ENCODE data around the gene ARRB1. TPM values are rescaled to one million over a fixed set of nuclear protein-coding genes. Genes with fewer than 3 reads are reported as not detected.
A peak's percentile ranks its signal among the peaks of the same experiment; 100 is the strongest.

The ARRB1 gene
- total RNA-seq, 1 experiment from 2014 or later = 116 TPM

GRCh38 chr11:75280770-75281468 is 70.5 kb downstream of the ARRB1 start:
- Histone ChIP-seq H3K36me3 (ENCODE audit: control insufficient read depth, insufficient read depth, low read length) (peaks cover 6% of the 10 kb centered on the region), H3K4me1 (peaks cover 34% of the 10 kb centered on the region), H3K9me3 (no peaks in the 10 kb centered on the region), H3K27me3 (replicated peaks; ENCODE audit: control insufficient read depth, insufficient read depth, low read length) (no peaks in the 10 kb centered on the region), H3K4me3 (ENCODE audit: low read depth, low read length) (no peak overlapping the region)
- H3K36me3 Mint-ChIP-seq (ENCODE audit: insufficient read depth, unreplicated experiment) = peaks cover 62% of the 10 kb centered on the region
- ChIA-PET CTCF (interaction anchor here (0.6 to 2.8 kb wide), 18 partner anchors 9 to 387 kb away, joined by 3 to 31 read pairs (median 6); no protein-coding TSS in a partner anchor), POLR2A (interaction anchor here (1.0 kb wide), 1 partner anchor 91 kb away, joined by 3 read pairs; no protein-coding TSS in a partner anchor)
- no peak for TF ChIP-seq CTCF (IDR thresholded peaks at IDR 0.05; ENCODE audit: insufficient read depth in 1 of 2, low read depth in 1 of 2, low read length in 1 of 2, severe bottlenecking in 1 of 2, unreplicated experiment in 1 of 2)
- intact Hi-C loops (cut with micrococcal nuclease; ENCODE audit: unreplicated experiment) = loop anchor here (1.0 to 2.0 kb wide), 3 partner anchors 47 to 252 kb away; no protein-coding TSS in a partner anchor
- DNase-seq = peak; percentile 56 to 76
- no peaks in the 10 kb centered on the region for H3K9me3 Mint-ChIP-seq (ENCODE audit: unreplicated experiment)
- H3K27ac Mint-ChIP-seq (ENCODE audit: unreplicated experiment) = peak overlapping the region; percentile 61
- H3K4me3 Mint-ChIP-seq (ENCODE audit: unreplicated experiment) = no peak overlapping the region
- BruUV-seq (replicated peaks) = no TSS peak
- peaks cover 32% of the 10 kb centered on the region for H3K4me1 Mint-ChIP-seq (ENCODE audit: low read depth, unreplicated experiment)
- H3K27me3 Mint-ChIP-seq (ENCODE audit: insufficient read depth, unreplicated experiment) = no peaks in the 10 kb centered on the region

DNA sequence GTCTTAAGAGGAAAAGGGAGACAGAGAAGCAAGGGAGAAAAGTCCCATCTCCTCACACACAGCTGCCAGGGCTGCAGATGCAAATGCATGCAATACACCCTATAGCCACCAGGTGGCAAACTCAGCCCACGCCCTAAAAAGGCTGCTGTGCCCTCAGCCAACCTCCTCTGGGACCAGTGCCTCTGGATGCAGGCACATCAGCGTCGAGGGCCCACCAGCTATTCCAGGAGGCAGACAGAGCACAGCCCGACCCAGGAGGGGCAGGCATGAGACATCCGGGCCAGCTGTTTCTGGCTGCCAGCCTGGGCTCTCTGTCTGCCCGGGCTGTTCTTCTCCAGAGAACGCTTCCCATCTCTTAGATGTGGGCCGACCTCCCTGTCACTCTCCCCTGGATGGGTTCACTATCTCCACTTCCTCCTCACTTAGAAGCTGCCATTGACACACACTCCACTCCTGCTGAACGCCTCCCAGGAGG is 71.2 kb downstream of the ARRB1 start:
- intact Hi-C loops (cut with micrococcal nuclease; ENCODE audit: unreplicated experiment) = loop anchor here (1.0 to 2.0 kb wide), 3 partner anchors 48 to 253 kb away; no protein-coding TSS in a partner anchor
- POLR2A ChIA-PET = interaction anchor here (1.0 kb wide), 2 partner anchors 92 kb away, joined by 3 read pairs; no protein-coding TSS in a partner anchor
- Histone ChIP-seq H3K4me3 (ENCODE audit: low read depth, low read length) (no peak overlapping the region), H3K9me3 (no peaks in the 10 kb centered on the region), H3K27me3 (replicated peaks; ENCODE audit: control insufficient read depth, insufficient read depth, low read length) (no peaks in the 10 kb centered on the region), H3K36me3 (ENCODE audit: control insufficient read depth, insufficient read depth, low read length) (peaks cover 8% of the 10 kb centered on the region), H3K4me1 (peaks cover 34% of the 10 kb centered on the region)
- H3K4me3 Mint-ChIP-seq (ENCODE audit: unreplicated experiment) = no peak overlapping the region
- H3K9me3 Mint-ChIP-seq (ENCODE audit: unreplicated experiment) = no peaks in the 10 kb centered on the region
- peaks cover 60% of the 10 kb centered on the region for H3K36me3 Mint-ChIP-seq (ENCODE audit: insufficient read depth, unreplicated experiment)
- peak; percentile 86 to 92 for DNase-seq
- peaks cover 32% of the 10 kb centered on the region for H3K4me1 Mint-ChIP-seq (ENCODE audit: low read depth, unreplicated experiment)
- CTCF ChIA-PET = interaction anchor here (0.6 to 2.8 kb wide), 23 partner anchors 10 to 603 kb away, joined by 3 to 31 read pairs (median 5); no protein-coding TSS in a partner anchor
- no TSS peak for BruUV-seq (replicated peaks)
- H3K27ac Mint-ChIP-seq (ENCODE audit: unreplicated experiment) = peak overlapping the region; percentile 88
- no peaks in the 10 kb centered on the region for H3K27me3 Mint-ChIP-seq (ENCODE audit: insufficient read depth, unreplicated experiment)
- peak; percentile 99 for TF ChIP-seq CTCF (IDR thresholded peaks at IDR 0.05; ENCODE audit: insufficient read depth in 1 of 2, low read depth in 1 of 2, low read length in 1 of 2, severe bottlenecking in 1 of 2, unreplicated experiment in 1 of 2)

DNA sequence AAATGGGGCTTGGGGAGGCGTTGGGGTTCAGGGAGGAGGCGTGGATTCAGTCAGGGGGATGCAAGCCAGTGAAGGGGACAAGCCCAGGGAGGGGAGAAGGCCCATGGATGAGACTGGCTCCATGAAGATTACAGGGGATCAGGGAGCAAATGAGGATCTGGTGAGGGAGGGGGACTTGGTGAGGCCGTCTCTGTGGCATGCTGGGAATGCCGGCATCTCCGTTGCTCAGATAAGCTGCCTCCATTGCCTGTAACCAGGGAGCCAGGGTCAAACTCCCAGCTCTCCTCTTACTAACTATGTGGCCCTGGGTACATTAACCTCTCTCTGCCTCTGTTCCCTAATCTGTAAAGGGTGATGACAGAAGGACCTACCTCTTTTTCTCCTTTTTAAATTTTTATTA is 72.2 kb downstream of the ARRB1 start:
- intact Hi-C loops (cut with micrococcal nuclease; ENCODE audit: unreplicated experiment) = no loop called here
- Mint-ChIP-seq H3K27ac (ENCODE audit: unreplicated experiment) (peak overlapping the region; percentile 88), H3K27me3 (ENCODE audit: insufficient read depth, unreplicated experiment) (no peaks in the 10 kb centered on the region), H3K4me3 (ENCODE audit: unreplicated experiment) (no peak overlapping the region), H3K4me1 (ENCODE audit: low read depth, unreplicated experiment) (peaks cover 32% of the 10 kb centered on the region), H3K36me3 (ENCODE audit: insufficient read depth, unreplicated experiment) (peaks cover 60% of the 10 kb centered on the region), H3K9me3 (ENCODE audit: unreplicated experiment) (no peaks in the 10 kb centered on the region)
- no peaks in the 10 kb centered on the region for H3K9me3 ChIP-seq
- ChIA-PET POLR2A (interaction anchor here (1.0 kb wide), 1 partner anchor 93 kb away, joined by 3 read pairs; no protein-coding TSS in a partner anchor), CTCF (interaction anchor here (0.6 to 2.8 kb wide), 18 partner anchors 9 to 255 kb away, joined by 3 to 31 read pairs (median 6); no protein-coding TSS in a partner anchor)
- no peaks in the 10 kb centered on the region for H3K27me3 ChIP-seq (replicated peaks; ENCODE audit: control insufficient read depth, insufficient read depth, low read length)
- no peak for TF ChIP-seq CTCF (IDR thresholded peaks at IDR 0.05; ENCODE audit: insufficient read depth in 1 of 2, low read depth in 1 of 2, low read length in 1 of 2, severe bottlenecking in 1 of 2, unreplicated experiment in 1 of 2)
- no TSS peak for BruUV-seq (replicated peaks)
- no peak overlapping the region for H3K4me3 ChIP-seq (ENCODE audit: low read depth, low read length)
- peaks cover 8% of the 10 kb centered on the region for H3K36me3 ChIP-seq (ENCODE audit: control insufficient read depth, insufficient read depth, low read length)
- peak; percentile 66 to 78 for DNase-seq
- H3K4me1 ChIP-seq = peaks cover 34% of the 10 kb centered on the region

All from Caco-2 (cell line).